HG02840 (cell line): ENCODE measurements around the gene SLC8A2.
A peak's percentile ranks its signal among the peaks of the same experiment; 100 is the strongest.

ENCODE experiments used
- ATAC-seq: cut with Tn5 transposase; IDR thresholded peaks from one replicate; pipeline ENCODE4 v1.9.1; 2021; ENCODE audit warnings: mild to moderate bottlenecking, moderate library complexity, moderate number of reproducible peaks; ENCODE audit not compliant: unreplicated experiment, low FRiP score

The SLC8A2 gene

GRCh38 chr19:47471733-47472457 is at the start of gene SLC8A2:
TSS of gene SLC8A2 (minus strand) at chr19:47471893. CDS start at chr19:47466403, 5,490 bp downstream.
- no peak for ATAC-seq

GRCh38 chr19:47520839-47521238 is 49.1 kb upstream of the SLC8A2 start:
- ATAC-seq: no peak

GRCh38 chr19:47520343-47520806 is 48.7 kb upstream of the SLC8A2 start:
- no peak for ATAC-seq

- no peak for ATAC-seq
Measured at GRCh38 chr19:47518854-47519253, 47.2 kb upstream of the SLC8A2 start.

GRCh38 chr19:47518139-47518538 is 46.4 kb upstream of the SLC8A2 start:
- no peak for ATAC-seq

DNA sequence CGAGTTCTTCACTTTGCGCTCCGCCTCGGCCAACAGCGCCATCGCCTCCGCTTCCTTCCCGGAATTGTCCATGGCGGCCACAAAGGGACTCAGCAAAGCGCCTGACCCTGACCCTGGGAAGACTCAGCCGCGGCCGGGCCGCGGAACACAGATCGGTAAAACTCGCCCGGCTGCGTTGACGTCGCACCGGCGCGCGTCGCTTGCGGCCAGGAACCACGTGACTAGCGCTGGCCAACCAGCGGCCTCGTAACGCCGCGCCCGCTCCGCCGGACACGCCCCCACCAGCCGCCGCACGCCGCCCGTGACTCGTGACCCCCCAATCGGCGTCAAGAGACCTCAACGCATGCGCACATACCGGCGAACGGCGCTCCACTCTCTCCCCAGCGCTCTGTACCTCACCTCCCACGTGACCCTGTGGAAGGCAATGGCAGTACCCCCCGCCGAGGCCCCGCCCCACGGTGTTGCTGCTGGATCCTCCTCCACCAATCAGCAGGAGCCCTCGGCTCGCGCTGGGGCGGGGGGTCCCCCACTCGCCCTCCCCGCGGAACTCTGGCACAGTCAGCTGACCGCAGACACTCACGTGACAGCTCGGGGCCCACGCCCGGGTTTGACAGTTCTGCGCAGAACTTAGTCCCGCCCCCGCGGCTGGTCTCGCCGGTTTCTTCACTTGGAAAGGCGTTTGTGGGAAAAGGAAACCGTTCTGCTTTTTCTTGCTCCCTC is 43.3 kb upstream of the SLC8A2 start, which contains the start of gene NAPA:
Gene NAPA, minus strand, starts transcription at position 195 of the 720 bp plus-strand sequence. Its CDS starts 123 bp downstream, at position 72.
- peak; percentile 82 for ATAC-seq

GRCh38 chr19:47514151-47514868 is 42.6 kb upstream of the SLC8A2 start:
- ATAC-seq: no peak

- no peak for ATAC-seq
Measured at GRCh38 chr19:47512948-47513319, 41.2 kb upstream of the SLC8A2 start.

- ATAC-seq: no peak
Measured at GRCh38 chr19:47512183-47512947, 40.7 kb upstream of the SLC8A2 start.

- ATAC-seq: no peak
Measured at GRCh38 chr19:47511681-47512080, 40.0 kb upstream of the SLC8A2 start.

DNA sequence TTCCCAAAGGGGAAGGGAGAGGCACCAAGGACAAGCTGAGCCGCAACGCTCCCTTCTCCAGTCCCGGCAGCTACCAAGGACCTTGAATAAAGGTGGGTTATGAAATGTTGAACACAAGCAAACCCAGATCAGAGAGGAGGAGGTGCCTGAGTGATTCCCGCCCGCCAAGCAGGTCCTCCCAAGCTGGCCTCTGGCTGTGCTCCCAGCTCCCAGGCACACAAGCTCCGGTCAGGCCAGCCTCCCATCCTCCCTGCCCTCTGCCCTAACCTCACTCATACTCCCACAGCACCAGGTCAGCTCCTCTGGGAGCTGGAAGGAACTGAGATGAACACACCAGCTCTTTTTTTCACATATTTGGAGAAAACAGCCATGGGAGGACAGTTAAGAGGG is 39.4 kb upstream of the SLC8A2 start:
- no peak for ATAC-seq

- ATAC-seq: no peak
Measured at GRCh38 chr19:47510516-47511127, 38.9 kb upstream of the SLC8A2 start.

DNA sequence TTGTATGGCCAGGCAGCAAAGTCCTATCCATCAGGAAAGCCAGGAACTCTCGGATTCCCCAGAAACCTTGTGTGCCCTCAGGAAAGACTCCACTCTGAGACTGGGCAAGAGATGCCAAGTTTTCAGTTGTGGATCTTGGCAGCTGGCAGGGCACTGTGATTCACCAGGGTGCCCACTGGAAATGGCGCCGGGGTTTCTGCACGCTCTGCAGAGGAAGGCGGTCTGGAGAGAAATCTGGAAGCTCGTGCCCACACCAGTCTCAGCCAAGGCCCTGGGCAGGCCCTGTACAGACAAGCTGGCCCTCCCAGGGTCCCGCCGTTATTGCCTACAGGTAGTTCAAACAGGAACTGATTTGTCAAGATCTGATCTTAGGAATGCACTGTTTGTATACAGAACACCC is 38.3 kb upstream of the SLC8A2 start:
- no peak for ATAC-seq

GRCh38 chr19:47509170-47509847 is 37.6 kb upstream of the SLC8A2 start:
- ATAC-seq: no peak

GRCh38 chr19:47508721-47509120 is 37.0 kb upstream of the SLC8A2 start:
- no peak for ATAC-seq

GRCh38 chr19:47507924-47508553 is 36.3 kb upstream of the SLC8A2 start:
- ATAC-seq: no peak

DNA sequence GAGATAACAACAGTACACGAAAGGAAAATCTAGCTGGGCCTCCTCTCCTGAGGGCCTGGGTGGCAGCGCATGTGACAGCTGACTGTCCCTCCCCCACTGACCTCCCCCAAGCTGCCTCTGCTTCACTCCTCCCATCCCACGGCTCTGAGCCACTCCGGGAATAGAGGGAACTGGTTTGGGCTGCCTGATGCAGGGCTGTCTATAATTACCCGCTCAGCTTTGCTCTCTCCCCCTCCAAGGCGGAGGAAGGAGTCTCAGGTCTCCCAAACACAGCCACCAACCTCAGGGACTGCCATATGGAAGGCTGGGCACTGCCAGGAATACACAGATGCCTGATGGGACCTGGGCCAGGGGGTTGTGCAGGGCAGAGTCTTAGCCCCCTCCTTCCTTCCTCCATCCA is 35.3 kb upstream of the SLC8A2 start:
- no peak for ATAC-seq

- ATAC-seq: no peak
Measured at GRCh38 chr19:47506459-47506858, 34.8 kb upstream of the SLC8A2 start.

DNA sequence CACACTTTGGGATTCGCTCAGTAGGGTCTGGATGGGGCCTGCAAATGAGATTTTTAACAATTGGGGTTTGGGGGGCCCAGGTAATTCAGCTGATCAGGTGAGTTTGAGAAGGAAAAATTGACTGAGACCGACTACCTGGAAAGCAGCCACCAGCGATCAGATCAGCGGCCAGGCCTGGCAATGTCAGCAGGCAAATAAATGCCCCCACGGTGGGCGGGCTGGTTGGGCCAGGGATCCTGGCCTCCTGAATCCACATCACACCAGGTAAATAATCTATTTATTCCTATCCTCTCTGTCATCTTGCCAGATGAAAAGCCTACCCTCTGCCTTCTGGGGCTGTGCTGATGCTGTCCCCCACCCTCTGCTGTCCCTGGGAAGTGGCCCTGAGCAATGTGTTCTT is 33.8 kb upstream of the SLC8A2 start:
- no peak for ATAC-seq
